ENCODE measurements around the gene FNDC3A.

FNDC3A gene, protein sequence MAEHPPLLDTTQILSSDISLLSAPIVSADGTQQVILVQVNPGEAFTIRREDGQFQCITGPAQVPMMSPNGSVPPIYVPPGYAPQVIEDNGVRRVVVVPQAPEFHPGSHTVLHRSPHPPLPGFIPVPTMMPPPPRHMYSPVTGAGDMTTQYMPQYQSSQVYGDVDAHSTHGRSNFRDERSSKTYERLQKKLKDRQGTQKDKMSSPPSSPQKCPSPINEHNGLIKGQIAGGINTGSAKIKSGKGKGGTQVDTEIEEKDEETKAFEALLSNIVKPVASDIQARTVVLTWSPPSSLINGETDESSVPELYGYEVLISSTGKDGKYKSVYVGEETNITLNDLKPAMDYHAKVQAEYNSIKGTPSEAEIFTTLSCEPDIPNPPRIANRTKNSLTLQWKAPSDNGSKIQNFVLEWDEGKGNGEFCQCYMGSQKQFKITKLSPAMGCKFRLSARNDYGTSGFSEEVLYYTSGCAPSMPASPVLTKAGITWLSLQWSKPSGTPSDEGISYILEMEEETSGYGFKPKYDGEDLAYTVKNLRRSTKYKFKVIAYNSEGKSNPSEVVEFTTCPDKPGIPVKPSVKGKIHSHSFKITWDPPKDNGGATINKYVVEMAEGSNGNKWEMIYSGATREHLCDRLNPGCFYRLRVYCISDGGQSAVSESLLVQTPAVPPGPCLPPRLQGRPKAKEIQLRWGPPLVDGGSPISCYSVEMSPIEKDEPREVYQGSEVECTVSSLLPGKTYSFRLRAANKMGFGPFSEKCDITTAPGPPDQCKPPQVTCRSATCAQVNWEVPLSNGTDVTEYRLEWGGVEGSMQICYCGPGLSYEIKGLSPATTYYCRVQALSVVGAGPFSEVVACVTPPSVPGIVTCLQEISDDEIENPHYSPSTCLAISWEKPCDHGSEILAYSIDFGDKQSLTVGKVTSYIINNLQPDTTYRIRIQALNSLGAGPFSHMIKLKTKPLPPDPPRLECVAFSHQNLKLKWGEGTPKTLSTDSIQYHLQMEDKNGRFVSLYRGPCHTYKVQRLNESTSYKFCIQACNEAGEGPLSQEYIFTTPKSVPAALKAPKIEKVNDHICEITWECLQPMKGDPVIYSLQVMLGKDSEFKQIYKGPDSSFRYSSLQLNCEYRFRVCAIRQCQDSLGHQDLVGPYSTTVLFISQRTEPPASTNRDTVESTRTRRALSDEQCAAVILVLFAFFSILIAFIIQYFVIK

DNA sequence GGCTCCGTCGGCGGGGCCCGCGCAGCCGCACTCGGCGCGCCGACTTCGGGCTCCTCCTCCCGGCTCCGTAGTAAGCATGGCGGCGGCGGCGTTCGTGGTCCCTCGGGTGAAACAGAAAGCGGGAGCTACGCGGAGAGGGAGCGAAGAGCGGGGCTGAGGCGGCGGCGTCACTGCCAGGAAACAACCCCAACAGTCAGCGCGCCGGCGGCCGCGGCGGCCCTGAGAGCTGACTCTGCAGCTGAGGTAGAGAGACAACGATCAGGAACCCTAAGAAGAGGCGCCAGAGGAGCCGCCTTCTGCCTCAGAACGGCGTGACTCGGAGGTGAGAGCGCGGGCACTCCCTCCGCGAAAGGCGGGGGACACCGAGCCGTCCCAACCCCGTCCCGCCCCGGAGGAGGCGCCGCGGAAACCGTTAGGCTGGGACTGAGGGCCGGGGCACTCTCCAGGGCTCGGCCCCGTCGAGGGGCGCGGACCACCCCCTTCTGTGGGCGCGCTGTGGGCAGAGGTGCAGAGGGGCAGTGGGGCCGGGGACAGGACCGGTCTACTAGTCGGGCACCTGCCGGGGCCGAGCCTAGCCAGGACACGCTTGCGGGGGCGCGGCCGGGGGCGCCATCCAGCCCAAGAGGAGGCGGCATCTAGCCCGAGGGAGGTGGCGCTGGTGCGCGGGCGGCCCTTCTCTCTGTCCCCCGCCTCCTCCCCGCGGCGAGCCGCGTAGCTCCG is at the start of gene FNDC3A:
TSS of gene FNDC3A (plus strand) at position 57 of the 720 bp plus-strand sequence. CDS start 30,279 bp downstream, outside the sequence.
- peak; percentile 82 for DNase-seq

DNA sequence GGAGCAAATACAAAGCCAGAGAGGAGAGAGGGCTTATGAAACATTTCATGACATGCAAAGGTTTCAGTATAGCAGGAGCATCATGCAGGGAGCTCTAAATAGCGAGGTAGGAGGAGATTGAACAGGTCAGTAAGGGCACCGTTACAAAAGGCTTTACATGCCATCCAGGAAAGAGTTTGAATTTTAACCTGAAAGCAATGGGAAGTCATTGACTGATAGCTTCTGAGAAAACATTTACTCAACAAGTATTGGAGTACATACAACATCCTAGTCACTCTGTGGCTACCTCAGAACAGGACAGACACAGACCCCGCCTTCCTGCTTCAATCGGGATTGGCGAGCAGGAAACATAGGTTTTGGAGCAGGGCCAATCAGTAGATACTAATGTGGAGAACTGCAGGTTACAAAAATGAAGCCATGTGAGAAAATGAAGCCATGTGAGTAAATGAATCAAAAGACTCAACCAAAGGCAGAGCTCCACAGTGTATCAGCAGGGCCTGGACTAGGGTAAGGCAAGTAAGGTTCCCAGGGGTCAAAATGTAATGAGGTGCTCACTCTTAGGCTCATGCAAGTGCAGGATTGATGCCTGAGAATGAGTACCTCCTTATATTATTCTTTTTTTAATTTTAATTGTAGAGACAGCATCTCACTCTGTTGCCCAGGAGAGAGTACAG is 46.8 kb upstream of the FNDC3A start:
- no peak for DNase-seq

DNA sequence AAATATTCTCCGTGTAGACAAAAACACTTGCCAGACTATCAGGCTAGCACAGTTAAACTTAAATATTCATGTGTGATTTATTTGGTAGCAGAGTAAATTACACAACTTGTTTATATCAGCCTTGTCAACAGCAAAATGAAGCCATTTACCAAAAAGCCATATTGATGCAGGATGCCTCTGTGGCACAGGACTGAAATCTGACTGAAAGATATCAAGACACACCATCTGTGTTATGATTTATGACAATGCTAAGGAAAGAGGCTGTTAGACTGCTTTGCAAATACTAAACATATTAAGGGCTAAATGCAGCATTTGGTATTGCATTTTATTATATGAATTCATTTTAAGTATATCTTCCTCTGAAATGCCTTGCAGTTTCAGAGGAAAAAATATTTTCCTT is 44.8 kb upstream of the FNDC3A start:
- DNase-seq: no peak

DNA sequence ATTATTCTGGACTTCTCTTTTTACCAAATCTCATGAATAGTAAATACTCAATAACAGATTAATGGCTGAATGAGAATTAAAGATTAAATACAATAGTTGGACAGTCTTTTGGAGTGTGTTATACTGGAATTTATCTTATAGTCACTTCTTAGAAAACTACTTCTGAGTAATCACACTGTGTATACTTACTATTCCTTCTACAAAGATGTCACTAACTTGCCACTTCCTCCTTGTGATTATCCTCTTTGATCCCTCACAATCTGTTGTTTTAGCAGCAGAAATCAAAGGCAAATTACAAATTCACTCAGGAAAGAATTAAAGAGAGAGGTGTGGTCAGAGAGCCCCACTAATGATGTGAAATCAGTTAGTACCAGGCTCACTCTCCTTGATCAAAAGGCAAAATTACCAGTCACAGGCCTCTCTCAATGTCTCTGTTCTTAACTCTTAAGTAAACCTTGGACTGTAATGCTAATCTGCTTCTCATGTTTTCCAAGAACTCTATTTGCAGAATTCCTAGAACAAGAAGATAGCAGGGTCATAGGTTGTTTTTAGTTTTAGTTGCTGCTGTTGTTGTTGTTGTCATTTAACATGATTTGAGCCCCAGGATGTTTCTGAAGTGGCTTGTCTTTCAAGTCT is 37.3 kb upstream of the FNDC3A start:
- DNase-seq: no peak

DNA sequence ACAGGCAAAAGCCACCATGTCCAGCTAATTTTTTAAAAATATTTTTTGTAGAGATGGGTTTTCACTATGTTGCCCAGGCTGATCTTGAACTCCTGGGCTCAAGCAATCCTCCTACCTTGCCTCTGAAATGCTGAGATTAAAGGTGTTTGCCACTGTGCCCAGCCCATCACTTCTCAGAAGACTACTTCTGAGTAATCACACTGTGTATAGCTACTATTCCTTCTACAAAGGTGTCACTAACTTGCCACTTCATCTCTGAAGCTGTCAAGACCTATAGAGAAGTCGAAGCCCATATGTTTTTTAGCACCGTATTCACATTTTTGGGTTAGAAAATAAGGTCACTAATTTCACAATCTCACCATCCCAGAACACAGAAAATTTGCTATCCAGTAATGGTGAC is 36.0 kb upstream of the FNDC3A start:
- DNase-seq: no peak

DNA sequence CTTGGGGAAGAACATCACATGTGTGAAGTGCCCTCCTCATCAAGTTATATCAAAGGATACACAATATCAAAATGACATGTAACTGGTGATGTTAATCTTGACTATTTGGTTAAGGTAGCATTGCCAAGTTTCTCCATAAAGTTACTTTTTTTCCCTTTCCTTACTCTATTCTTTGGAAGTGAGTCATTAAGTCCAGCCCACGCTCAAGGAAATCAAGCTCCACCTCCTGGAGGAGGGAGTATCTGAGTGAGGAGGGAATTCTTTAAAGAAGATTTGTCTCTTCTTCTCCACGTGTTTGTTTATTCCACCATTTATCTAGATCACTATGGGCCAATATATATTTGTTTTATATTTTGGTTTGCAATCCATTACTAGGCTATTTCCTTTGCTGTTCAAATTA is 33.6 kb upstream of the FNDC3A start:
- no peak for DNase-seq

DNA sequence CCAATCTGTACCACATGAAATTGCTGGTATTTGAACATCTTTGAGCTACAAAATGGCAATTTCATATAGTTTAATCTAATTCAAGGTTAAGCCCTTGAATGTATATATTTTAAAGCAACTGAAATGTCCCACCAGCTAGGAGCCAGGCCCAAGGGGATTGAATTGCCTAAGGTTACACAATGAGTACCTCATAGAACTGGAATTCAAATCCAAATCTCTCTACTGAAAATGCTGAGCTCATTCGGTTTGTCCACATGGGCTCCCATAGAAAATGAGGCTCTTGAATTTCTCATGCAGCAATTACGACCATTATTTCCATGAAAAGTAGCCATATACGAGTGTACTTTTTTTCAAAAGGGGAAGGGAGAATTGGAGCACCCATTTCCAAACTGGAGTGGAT is 31.5 kb upstream of the FNDC3A start:
- no peak for DNase-seq

DNA sequence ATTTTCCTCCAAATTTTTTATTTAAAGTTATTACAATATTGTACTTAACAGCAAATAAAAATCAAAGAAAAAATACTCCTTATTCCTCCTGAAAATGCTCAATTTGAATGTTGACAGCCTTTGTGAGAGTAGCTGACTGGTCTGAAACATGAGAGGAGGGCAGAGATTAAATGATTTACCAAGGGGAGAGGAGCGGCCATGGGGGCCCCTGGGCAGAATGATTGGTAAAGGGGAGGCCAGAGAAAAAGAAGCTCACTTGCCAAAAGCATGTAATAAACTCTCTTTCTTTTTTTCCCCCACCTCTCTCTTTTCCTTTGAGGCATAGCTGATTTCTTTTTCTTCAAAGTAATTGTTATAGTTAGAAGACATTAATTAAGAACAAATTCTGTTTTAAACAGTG is 30.1 kb upstream of the FNDC3A start:
- DNase-seq: no peak

DNA sequence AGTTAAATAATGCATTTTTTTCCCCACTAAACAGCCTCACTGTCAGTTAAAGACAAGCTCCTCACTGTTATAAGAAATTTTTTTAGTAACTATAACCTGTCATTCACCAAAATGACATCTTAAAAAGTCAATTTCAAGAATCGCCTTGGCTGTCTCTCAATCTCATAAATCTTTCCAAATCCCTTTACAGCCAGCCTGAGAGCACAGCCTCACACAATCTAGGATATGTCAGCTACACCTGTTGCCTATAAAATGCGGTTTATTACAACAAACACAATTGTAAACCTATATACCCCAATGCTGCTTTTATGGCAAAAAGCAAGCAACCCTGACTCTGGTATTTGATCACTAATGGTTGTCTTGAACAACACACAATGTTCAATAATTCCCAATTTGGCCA is 29.5 kb upstream of the FNDC3A start:
- DNase-seq: no peak

DNA sequence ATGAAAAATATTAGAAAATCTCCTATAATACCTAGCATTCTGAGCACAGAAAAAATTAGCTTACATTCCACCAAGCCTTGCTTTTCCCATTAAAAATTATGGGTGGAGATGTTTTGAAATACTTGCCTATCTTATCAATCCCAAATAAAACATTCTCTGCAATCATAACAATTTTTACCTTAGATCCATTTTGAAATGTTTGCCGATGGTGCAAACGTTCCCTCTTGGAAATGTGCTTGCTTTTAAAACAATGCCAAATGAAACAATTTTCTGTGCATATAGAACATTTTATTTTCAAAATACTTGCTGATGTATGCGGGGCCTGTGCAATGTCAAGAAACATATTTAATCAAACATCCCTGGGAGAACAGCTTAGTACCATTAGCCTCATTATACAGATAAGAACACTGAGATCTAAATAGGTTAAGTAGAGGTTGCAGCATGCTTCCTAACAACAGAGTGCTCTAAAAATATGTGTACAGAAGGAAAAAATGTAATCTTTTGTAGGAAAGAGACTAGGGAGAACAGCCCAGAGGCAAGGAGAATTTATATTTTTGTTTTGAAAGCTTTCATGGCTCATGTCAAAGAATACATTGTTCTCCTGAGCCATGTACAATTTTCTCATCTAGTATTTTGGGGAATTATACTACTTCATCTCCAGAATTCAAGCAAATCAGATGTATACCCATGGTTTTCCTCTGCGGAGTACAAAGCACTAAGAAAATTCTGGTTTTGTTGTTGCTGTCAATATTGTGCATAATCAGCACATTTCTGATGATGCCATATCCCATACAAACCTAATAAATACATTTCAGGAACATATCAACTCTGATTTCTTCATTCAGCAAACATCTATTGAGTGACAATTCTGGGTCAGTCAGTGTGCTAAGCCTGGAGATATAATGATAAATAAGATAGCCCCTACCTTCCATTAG is 25.9 kb upstream of the FNDC3A start:
- no peak for DNase-seq

DNA sequence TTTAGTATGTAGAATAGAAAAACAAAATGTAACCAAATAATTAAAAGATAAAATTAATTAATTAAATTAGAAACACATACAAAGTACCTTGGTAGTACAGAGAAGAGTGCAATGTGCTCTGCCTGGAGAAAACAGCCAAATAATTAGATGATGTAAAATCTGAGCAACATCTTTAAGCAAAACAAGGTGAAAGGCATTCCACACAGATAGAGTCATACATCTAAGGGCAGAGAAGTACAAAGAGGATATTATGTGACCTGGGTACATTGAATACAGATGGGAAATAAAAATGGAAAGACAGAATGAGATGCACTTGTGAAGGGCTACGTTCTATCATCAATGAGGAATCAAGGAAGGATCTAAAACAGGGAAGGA is 25.2 kb upstream of the FNDC3A start:
- DNase-seq: no peak

DNA sequence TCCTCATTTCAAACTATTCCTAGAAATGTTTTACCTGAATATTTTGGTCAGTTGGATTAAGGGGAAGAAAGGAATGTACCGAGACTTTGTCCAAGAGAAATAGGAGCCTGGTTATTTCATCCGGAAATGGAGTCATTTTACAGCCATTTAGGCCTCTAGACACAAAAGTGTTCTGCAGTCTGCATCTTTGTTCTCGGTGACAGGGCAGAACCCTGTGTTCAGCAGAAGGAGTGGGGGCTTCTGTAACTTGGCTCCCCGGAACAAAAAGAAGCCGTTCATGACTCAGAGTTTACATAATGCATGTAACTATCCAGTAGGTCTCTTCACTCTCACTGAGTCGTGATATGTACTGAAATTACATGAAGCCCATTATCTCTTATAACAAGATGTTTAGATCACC is 21.6 kb upstream of the FNDC3A start:
- no peak for DNase-seq

DNA sequence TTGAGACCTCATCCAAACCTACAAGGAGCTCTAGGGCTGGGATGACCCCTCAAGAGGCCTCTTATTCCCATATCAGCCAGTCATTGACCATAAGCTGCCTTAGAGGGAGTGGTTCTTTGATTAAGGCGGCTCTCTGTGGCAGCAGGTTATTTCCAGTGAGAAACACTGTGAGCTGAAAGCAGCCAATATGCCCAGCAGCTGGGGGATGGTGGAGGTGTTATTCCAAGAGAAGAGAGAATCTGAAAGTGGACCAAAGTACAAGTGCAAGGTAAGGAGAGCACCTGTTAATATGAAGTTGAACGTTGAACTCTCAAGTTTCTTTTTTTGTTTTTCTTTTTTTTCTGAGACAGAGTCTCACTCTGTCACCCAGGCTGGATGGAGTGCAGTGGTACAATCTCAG is 20.2 kb upstream of the FNDC3A start:
- no peak for DNase-seq

DNA sequence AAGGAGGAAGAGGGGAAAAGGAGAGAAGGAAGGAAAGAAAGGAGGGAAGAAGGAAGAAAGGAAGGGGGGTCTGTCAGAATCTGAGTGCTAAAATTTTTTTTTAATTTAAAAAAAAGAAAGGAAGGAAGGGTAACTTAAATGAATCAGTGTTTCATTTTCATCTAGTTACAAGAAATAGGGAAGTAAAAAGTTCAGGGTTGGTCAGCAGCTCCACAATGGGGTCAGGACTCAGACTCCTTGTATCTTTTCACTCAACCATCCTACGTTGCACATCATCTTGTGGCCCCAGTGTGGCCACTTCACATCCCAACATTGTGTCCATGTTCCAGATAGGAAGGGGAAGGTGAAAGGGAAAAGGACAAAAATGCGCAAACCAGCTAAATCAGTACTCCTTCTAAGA is 14.3 kb upstream of the FNDC3A start:
- no peak for DNase-seq

DNA sequence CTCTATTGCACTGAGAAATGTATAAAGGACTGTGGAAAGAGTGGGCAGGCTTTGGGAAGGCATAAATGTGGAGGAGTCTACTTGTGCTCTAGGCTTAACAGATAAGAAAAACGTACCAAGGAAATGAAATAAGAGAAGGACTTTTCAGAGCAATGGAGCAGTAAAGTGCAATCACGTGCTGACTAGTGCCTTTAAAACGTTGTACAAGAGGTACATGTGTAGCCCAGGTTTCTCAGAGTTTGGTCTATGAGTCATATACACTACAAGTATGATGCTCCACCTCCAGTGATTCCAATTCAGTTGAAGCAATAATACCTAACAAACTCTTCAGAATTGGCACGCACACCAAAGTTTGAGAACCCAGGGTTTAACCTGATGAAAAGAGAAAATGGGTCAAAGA is 13.4 kb upstream of the FNDC3A start:
- no peak for DNase-seq

DNA sequence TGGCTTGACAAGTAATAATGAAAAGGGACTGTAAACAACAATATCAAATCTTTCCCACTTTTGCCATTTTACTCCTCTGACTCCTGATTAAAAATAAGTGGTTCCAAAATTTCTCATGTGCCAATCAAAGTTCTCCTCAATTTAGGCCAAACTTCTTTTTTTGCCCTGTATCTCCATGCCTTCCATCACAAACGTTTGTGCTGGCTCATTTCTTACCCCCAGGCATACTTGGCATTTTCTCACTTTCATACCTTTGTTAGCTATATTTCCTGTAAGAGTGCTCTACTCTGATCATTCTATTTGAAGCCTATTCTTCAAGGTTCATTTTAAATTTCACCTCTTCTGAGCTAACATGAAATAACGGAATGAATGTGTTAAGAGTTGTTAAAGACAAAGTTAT is 10.0 kb upstream of the FNDC3A start:
- DNase-seq: no peak

DNA sequence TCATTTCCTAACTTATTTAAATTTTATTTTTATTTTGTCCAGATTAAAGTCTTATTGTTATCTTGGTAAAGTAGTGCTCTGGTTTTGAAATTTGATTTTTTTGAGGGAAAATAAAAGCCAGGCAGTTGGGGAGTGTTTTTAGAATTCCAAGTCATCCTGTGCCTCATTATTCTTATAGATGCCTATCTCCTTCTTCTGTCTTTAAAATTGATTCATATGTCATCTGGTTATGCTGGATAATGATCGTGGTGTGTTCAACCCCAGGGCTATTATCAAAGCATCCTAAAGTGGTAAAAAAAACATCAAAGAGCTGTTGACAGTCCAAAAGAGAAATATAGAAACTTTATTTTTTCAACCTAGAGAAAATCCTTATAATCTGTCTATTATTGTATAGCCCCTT is 6.0 kb upstream of the FNDC3A start:
- DNase-seq: no peak

DNA sequence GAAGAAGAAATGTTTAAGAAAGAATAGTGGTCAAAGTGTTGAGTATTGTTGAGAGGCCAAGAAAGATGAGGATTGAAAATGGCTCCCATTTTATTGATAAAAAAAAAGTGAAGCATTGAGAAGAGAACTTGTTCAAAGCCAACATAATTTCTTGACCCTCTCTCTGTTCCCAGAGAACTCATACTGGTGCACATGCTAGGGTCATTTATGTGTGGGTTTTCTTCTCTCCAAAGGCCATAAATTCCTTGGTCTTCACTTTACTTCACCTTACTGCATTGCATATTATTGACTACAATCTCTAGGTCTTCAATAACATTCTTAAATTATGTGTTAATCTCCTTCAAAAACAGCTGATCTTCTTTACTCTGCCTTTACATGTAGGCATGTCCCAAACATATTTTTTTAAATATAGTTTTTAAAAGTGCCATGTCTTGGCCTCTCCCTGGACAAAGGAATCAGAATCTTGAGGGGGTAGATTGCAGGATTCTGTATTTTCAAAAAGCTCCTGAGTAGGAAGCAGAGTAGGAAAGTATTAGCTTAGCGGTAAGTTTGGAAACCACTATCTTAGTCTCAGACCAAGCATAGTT is 1.8 kb upstream of the FNDC3A start:
- no peak for DNase-seq

DNA sequence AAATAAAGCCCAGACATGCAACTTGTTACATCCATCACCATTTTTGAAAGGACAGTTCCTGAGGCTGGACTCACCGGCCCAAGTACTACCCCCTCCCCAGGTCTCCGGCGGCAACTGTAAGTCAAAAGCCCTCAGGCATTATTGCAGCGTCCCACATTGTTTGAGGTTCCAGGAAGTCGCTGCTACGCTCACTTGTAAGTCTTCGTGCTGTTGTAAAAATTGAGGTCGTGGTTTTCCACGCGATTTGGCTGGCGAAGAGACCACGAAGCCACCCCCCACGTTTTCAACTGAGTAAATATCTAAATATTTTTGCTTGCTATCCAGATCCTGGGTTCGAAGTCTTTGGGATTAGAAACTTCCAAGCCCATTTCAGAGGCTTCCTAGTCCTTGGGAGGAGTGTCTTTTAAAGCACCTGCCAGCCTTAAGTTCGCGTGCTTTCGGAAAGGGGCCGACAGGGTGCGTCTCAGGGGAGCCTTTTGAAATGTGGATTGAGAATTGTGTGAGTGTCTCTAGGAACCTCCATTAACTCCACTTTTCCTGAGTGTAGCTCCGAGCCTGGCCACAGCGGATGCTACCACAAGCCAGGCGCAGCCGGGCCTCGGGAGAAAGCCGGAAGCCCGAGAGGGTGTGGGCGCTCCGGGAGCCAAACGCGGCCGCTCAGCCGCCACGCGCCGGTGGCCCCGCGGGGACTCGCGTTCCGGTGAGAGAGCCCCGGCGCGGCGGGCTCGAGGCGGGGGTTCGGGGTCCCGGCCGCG is 434 bp upstream of the FNDC3A start:
- peak; percentile 61 for DNase-seq
